Neural cell (in vitro differentiated cells): ENCODE data around the gene MASP2. TPM values are rescaled to one million over a fixed set of nuclear protein-coding genes. Genes with fewer than 3 reads are reported as not detected.

Source experiments
- H2AFZ ChIP-seq: fragments of 200-600, 300-800 bp; sonication (generic), shearing (Covaris generic); 2 replicates; pipeline ENCODE4 v1.6.0; 2014; ENCODE audit warnings: low read depth, mild to moderate bottlenecking, antibody characterized with exemption, low read length, moderate library complexity
- H3F3A ChIP-seq: fragments of 200-600 bp; shearing (Covaris generic); 2 replicates; pipeline ENCODE4 v1.6.1; 2016; ENCODE audit warnings: mild to moderate bottlenecking, moderate library complexity, mixed read lengths, antibody characterized with exemption, low read length; ENCODE audit not compliant: insufficient read depth, poor library complexity, severe bottlenecking
- H3K27ac ChIP-seq: fragments of 200-600, 300-800 bp; sonication (generic), shearing (Covaris generic); 2 replicates; pipeline ENCODE4 v1.5.1; 2014; ENCODE audit warnings: mild to moderate bottlenecking, low read length, moderate library complexity
- H3K27me3 ChIP-seq: fragments of 300-800, 200-600 bp; sonication (generic), shearing (Covaris generic); 2 replicates; pipeline ENCODE4 v1.6.0; 2014; ENCODE audit warnings: mild to moderate bottlenecking, low read depth, low read length, moderate library complexity; ENCODE audit not compliant: insufficient read depth
- H3K36me3 ChIP-seq: fragments of 300-800, 200-600 bp; sonication (generic), shearing (Covaris generic); 2 replicates; pipeline ENCODE4 v1.5.1; 2014; ENCODE audit warnings: mild to moderate bottlenecking, antibody characterized with exemption, low read length, moderate library complexity; ENCODE audit not compliant: insufficient read depth
- H3K4me2 ChIP-seq: fragments of 300-800, 200-600 bp; sonication (generic), shearing (Covaris generic); 2 replicates; pipeline ENCODE4 v1.6.0; 2014; ENCODE audit warnings: mild to moderate bottlenecking, low read length
- H3K4me3 ChIP-seq: fragments of 300-800, 200-600 bp; sonication (generic), shearing (Covaris generic); 2 replicates; pipeline ENCODE4 v1.5.1; 2014; ENCODE audit warnings: mild to moderate bottlenecking, low read length, moderate library complexity
- H3K79me2 ChIP-seq: fragments of 200-600 bp; shearing (Covaris generic); replicated peaks from 2 replicates; pipeline ENCODE4 v1.6.0; 2014; ENCODE audit warnings: mild to moderate bottlenecking, low read length, moderate library complexity; ENCODE audit not compliant: insufficient read depth
- H3K9ac ChIP-seq: fragments of 300-800, 200-600 bp; sonication (generic), shearing (Covaris generic); 2 replicates; pipeline ENCODE4 v1.6.1; 2016; ENCODE audit warnings: mild to moderate bottlenecking, low read length, mixed read lengths
- H3K9me2 ChIP-seq: fragments of 200-600 bp; shearing (Covaris generic); 2 replicates; pipeline ENCODE4 v1.6.1; 2016; ENCODE audit warnings: mild to moderate bottlenecking, low read length, mixed read lengths; ENCODE audit not compliant: insufficient read depth
- H3K9me3 ChIP-seq: fragments of 200-600, 300-800 bp; sonication (generic), shearing (Covaris generic); 2 replicates; pipeline ENCODE4 v1.6.1; 2016; ENCODE audit warnings: mild to moderate bottlenecking, mixed run types, low read length, moderate library complexity, mixed read lengths
- H4K20me1 ChIP-seq: fragments of 200-600 bp; shearing (Covaris generic); 2 replicates; pipeline ENCODE4 v1.6.1; 2016; ENCODE audit warnings: mild to moderate bottlenecking, mixed run types; ENCODE audit not compliant: insufficient read depth
- EP300 ChIP-seq: fragments of 450-650 bp; conservative IDR thresholded peaks from 2 replicates; pipeline ENCODE4 v1.6.1; 2014; ENCODE audit warnings: antibody characterized with exemption, mild to moderate bottlenecking, moderate library complexity; ENCODE audit not compliant: poor library complexity, severe bottlenecking
- EZH2 ChIP-seq: fragments of 200-600, 300-800 bp; shearing (Covaris generic), sonication (generic); IDR thresholded peaks from 2 replicates; pipeline ENCODE4 v1.6.1; 2014; ENCODE audit warnings: antibody characterized with exemption, low read length, borderline replicate concordance, mild to moderate bottlenecking; ENCODE audit not compliant: insufficient read depth, poor library complexity, severe bottlenecking
- MXI1 ChIP-seq: fragments of 450-650 bp; conservative IDR thresholded peaks from 2 replicates; pipeline ENCODE4 v1.6.1; 2014; ENCODE audit warnings: antibody characterized with exemption, mild to moderate bottlenecking; ENCODE audit not compliant: poor library complexity, severe bottlenecking
- POLR2AphosphoS5 ChIP-seq: IDR thresholded peaks from 2 replicates; pipeline ENCODE4 v1.6.1; 2012
- RAD21 ChIP-seq: fragments of 450-650 bp; conservative IDR thresholded peaks from 2 replicates; pipeline ENCODE4 v1.6.1; 2014; ENCODE audit warnings: antibody characterized with exemption, mild to moderate bottlenecking, moderate library complexity
- SMC3 ChIP-seq: fragments of 450-650 bp; conservative IDR thresholded peaks from 2 replicates; pipeline ENCODE4 v1.6.1; 2014; ENCODE audit warnings: antibody characterized with exemption, mild to moderate bottlenecking, moderate library complexity; ENCODE audit not compliant: poor library complexity
- TAF1 ChIP-seq: IDR thresholded peaks from 2 replicates; pipeline ENCODE4 v1.6.1; 2012; ENCODE audit warnings: low read depth
- polyA plus RNA-seq: library from polyadenylated mRNA; depleted of rRNA; stranded (reverse); fragments of >200 nt; gene quantifications from 2 replicates; pipeline ENCODE4 v1.2.3, GENCODE V29; 2014
- TF ChIP-seq, protein P1 (sequence below): IDR thresholded peaks from 2 replicates; pipeline ENCODE4 v1.6.1; 2012; ENCODE audit warnings: borderline replicate concordance
- TF ChIP-seq, protein P2 (sequence below): fragments of 450-650 bp; IDR thresholded peaks from 2 replicates; pipeline ENCODE4 v1.5.1; 2014; ENCODE audit warnings: antibody characterized with exemption, mild to moderate bottlenecking, moderate library complexity; ENCODE audit not compliant: poor library complexity, severe bottlenecking

Gene MASP2
- polyA plus RNA-seq, 1 donor from 2014 or later, result not detected

DNA sequence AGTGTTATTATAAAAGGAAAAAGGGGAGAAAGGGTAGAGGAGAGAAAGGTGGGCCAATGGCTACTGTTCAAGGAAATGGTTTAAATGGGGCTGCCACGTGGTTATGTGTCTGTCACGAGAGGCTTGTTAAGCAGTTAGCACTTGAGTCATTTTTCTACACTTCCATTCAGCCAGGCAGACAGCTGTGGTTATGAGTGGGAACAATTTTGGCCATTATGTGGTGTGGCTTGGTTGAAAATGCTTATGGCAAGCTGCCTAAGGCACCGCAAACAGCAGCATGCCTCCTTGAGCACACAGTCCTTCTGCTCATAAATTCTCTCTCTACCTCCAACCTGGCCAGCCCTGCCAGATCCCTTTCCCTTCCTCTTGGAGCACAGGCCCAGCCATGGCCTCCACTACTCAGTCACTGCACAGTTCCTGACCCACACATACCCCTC lies 15.9 kb upstream of the MASP2 start:
- peaks cover 15% of the 10 kb centered on the region for H3K36me3 ChIP-seq
- TF ChIP-seq, protein P1, sequence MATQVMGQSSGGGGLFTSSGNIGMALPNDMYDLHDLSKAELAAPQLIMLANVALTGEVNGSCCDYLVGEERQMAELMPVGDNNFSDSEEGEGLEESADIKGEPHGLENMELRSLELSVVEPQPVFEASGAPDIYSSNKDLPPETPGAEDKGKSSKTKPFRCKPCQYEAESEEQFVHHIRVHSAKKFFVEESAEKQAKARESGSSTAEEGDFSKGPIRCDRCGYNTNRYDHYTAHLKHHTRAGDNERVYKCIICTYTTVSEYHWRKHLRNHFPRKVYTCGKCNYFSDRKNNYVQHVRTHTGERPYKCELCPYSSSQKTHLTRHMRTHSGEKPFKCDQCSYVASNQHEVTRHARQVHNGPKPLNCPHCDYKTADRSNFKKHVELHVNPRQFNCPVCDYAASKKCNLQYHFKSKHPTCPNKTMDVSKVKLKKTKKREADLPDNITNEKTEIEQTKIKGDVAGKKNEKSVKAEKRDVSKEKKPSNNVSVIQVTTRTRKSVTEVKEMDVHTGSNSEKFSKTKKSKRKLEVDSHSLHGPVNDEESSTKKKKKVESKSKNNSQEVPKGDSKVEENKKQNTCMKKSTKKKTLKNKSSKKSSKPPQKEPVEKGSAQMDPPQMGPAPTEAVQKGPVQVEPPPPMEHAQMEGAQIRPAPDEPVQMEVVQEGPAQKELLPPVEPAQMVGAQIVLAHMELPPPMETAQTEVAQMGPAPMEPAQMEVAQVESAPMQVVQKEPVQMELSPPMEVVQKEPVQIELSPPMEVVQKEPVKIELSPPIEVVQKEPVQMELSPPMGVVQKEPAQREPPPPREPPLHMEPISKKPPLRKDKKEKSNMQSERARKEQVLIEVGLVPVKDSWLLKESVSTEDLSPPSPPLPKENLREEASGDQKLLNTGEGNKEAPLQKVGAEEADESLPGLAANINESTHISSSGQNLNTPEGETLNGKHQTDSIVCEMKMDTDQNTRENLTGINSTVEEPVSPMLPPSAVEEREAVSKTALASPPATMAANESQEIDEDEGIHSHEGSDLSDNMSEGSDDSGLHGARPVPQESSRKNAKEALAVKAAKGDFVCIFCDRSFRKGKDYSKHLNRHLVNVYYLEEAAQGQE, result no peak
- no peak for TF ChIP-seq EP300
- no peak for TF ChIP-seq EZH2
- no peak overlapping the region for H3K4me2 ChIP-seq
- no peaks in the 10 kb centered on the region for H3K9me2 ChIP-seq
- H3K4me3 ChIP-seq, result no peak overlapping the region
- H3K27me3 ChIP-seq, result no peaks in the 10 kb centered on the region
- no peaks in the 10 kb centered on the region for H3K9me3 ChIP-seq
- H2AFZ ChIP-seq, result no peak overlapping the region
- no peaks in the 10 kb centered on the region for H3F3A ChIP-seq
- H4K20me1 ChIP-seq, result no peaks in the 10 kb centered on the region
- no peak overlapping the region for H3K9ac ChIP-seq
- no peak overlapping the region for H3K27ac ChIP-seq
- H3K79me2 ChIP-seq, result peaks cover 7% of the 10 kb centered on the region

DNA sequence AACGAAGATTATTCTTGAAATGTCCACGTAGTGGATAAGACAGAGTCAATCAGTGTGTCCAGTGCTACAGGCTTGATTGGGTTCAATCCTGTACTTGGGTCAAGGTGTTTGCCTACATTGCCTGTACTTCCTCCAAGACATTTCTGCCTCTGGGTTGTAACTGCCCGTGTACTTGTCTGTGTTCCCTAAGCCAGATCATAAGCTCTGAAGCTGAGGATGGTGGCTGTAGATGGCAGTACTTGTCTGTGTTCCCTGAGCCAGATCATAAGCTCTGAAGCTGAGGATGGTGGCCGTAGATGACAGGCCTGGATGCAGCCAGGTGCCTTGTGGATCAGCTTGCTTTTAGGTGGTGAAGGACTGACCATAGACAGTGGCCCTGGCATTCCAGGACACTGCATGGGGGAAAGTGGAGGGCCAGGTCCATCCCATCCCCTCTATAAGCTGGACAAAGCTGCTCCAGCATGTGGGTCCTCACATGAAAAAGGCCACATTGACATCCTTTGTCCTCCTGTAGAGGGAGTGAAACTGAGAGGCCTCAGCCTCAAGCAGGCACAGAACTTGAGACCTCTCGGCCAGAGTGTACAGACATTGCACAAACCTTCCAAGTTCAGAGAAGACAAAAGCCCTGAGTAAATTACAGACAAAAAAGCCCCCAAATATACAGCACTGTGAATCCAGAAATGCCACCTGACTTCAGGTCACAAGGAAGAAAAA lies 14.8 kb upstream of the MASP2 start:
- TF ChIP-seq, protein P1, result no peak
- TF ChIP-seq POLR2AphosphoS5 (no peak), MXI1 (no peak), EP300 (no peak), EZH2 (no peak), RAD21 (no peak), TAF1 (no peak), SMC3 (no peak)
- TF ChIP-seq, protein P2, sequence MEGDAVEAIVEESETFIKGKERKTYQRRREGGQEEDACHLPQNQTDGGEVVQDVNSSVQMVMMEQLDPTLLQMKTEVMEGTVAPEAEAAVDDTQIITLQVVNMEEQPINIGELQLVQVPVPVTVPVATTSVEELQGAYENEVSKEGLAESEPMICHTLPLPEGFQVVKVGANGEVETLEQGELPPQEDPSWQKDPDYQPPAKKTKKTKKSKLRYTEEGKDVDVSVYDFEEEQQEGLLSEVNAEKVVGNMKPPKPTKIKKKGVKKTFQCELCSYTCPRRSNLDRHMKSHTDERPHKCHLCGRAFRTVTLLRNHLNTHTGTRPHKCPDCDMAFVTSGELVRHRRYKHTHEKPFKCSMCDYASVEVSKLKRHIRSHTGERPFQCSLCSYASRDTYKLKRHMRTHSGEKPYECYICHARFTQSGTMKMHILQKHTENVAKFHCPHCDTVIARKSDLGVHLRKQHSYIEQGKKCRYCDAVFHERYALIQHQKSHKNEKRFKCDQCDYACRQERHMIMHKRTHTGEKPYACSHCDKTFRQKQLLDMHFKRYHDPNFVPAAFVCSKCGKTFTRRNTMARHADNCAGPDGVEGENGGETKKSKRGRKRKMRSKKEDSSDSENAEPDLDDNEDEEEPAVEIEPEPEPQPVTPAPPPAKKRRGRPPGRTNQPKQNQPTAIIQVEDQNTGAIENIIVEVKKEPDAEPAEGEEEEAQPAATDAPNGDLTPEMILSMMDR, result no peak
- no peaks in the 10 kb centered on the region for H3F3A ChIP-seq
- no peak overlapping the region for H3K9ac ChIP-seq
- H3K9me3 ChIP-seq, result no peaks in the 10 kb centered on the region
- no peak overlapping the region for H2AFZ ChIP-seq
- H3K27ac ChIP-seq, result no peak overlapping the region
- H3K4me2 ChIP-seq, result no peak overlapping the region
- H3K4me3 ChIP-seq, result no peak overlapping the region
- no peaks in the 10 kb centered on the region for H3K27me3 ChIP-seq
- H3K9me2 ChIP-seq, result no peaks in the 10 kb centered on the region
- H4K20me1 ChIP-seq, result no peaks in the 10 kb centered on the region
- peaks cover 10% of the 10 kb centered on the region for H3K36me3 ChIP-seq
- peaks cover 7% of the 10 kb centered on the region for H3K79me2 ChIP-seq
